Activated T-cell treated with anti-CD3 and anti-CD28 coated beads, Interleukin-2, amount 50 U/mL, for 24 hours (primary cell): ENCODE results near the gene SLC25A15.
"Not testable (repeated sequence)": the region's sequence is repeated elsewhere in the genome, so short reads cannot be mapped to it uniquely, and the experiment has no call there.

Experiments used
- DNase-seq: peaks from one replicate; pipeline ENCODE4 v3.0.0-alpha.2; 2020
- H3K27ac Mint-ChIP-seq: 2 replicates; pipeline ENCODE4 v1.8.0; 2020; ENCODE audit warnings: mild to moderate bottlenecking, mixed read lengths
- H3K27me3 Mint-ChIP-seq: 2 replicates; pipeline ENCODE4 v1.8.0; 2020; ENCODE audit warnings: mixed read lengths
- H3K36me3 Mint-ChIP-seq: 2 replicates; pipeline ENCODE4 v1.8.0; 2020; ENCODE audit warnings: low read depth, mixed read lengths
- H3K4me1 Mint-ChIP-seq: 2 replicates; pipeline ENCODE4 v1.8.0; 2020; ENCODE audit warnings: low read depth, mixed read lengths
- H3K4me3 Mint-ChIP-seq: 2 replicates; pipeline ENCODE4 v1.8.0; 2020; ENCODE audit warnings: mild to moderate bottlenecking, moderate library complexity, mixed read lengths
- H3K9me3 Mint-ChIP-seq: 2 replicates; pipeline ENCODE4 v1.8.0; 2020; ENCODE audit warnings: mixed read lengths

SLC25A15 gene

GRCh38 chr13:40776232-40776631, 13.2 kb upstream of the SLC25A15 start:
- Mint-ChIP-seq H3K9me3 (no peaks in the 10 kb centered on the region), H3K4me1 (peaks cover 50% of the 10 kb centered on the region), H3K27ac (peak overlapping the region; percentile 99), H3K27me3 (no peaks in the 10 kb centered on the region), H3K36me3 (peaks cover 1% of the 10 kb centered on the region), H3K4me3 (peak overlapping the region; percentile 74)
- DNase-seq, result no peak

DNA sequence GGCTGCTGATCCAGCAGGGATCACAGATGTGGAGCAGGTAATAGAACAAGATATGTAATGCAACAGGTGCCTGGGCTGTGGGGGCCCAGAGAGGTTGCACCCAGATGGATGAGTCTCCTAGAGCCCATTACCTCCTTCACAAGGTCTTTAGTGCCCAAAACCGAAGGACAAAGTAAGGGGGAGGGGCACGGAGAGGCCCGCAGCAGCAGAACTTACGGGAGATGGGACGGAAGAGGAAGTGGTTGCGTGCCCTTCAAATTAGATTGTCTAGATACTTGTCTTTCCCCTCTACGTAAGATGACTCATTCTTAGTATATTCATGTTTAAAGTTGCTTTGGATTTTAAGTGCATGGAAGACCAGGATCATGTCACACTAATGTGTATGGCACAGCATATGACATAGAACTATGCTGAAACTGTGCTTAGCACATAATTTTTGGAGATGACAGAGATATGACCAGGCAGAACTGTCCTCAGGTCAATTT, 12.7 kb upstream of the SLC25A15 start:
- Mint-ChIP-seq H3K4me1 (peaks cover 48% of the 10 kb centered on the region), H3K4me3 (peak overlapping the region; percentile 74), H3K27ac (peak overlapping the region; percentile 99), H3K9me3 (no peaks in the 10 kb centered on the region), H3K27me3 (no peaks in the 10 kb centered on the region), H3K36me3 (no peaks in the 10 kb centered on the region)
- peak; percentile 77 for DNase-seq

DNA sequence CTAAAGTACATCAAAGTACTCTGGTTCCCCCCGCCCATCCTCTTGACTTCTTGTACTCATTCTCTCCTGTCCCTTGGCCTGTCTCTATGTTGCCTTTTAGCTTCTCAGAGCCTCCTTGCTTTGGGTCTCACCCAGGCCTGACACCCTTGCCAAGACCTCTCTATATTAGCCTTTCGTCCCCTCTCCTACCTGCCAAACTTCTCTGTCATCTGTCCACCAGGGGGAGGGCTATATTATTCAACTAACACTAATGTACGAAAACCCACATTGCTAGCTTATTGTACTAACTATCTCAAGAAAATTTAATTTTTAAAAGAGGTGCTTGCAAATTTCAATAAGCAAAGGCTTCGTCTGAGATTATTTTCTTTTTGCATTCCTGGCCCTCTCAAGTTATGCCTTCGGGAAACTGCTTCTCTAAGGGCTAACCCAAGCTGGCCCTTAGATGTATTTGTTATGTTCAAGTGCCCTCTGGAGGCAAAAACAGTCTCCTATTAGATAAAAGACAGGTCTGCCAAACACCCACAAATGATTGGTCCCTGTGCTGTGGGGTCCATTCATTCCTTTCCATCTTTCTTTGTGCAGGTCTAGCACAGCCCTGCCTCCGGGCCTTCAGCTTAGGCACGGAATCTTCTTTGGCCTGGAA, 12.1 kb upstream of the SLC25A15 start:
- Mint-ChIP-seq H3K36me3 (no peaks in the 10 kb centered on the region), H3K4me1 (peaks cover 43% of the 10 kb centered on the region), H3K4me3 (peak overlapping the region; percentile 74), H3K27ac (peak overlapping the region; percentile 99), H3K9me3 (no peaks in the 10 kb centered on the region), H3K27me3 (no peaks in the 10 kb centered on the region)
- peak; percentile 67 for DNase-seq

- no peak for DNase-seq
- Mint-ChIP-seq H3K4me3 (peak overlapping the region; percentile 74), H3K27me3 (no peaks in the 10 kb centered on the region), H3K27ac (peak overlapping the region; percentile 99), H3K36me3 (no peaks in the 10 kb centered on the region), H3K4me1 (peaks cover 39% of the 10 kb centered on the region), H3K9me3 (no peaks in the 10 kb centered on the region)
These were observed 11.6 kb upstream of the SLC25A15 start for GRCh38 chr13:40777809-40778175.

GRCh38 chr13:40779049-40779448, 10.4 kb upstream of the SLC25A15 start:
- Mint-ChIP-seq H3K4me1 (peaks cover 39% of the 10 kb centered on the region), H3K27me3 (no peaks in the 10 kb centered on the region), H3K36me3 (no peaks in the 10 kb centered on the region), H3K27ac (peak overlapping the region; percentile 51), H3K4me3 (no peak overlapping the region), H3K9me3 (no peaks in the 10 kb centered on the region)
- no peak for DNase-seq

DNA sequence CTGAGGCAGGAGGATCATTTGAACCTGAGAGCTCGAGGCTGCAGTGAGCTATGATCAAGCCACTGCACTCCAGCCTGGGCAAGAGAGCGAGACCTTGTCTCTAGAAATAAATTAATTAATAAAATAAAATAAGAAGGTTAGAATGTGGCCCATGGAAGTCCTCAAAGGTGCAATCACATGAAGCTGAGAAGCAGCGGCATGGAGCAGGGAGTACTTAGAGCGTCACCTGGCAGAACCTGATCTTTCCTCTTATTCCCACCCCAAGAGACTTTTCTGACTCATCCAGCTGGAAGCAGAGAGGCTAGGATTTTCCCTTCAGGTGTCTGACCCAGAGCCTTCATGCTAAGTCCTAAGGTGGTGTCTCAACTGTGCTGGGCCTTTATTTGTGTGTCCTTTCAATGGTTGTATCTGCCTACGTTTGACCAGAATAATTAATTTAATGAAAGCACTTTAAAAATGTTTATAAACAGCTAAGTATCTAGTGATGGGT, 9.6 kb upstream of the SLC25A15 start:
- DNase-seq, result no peak
- Mint-ChIP-seq H3K4me1 (peaks cover 37% of the 10 kb centered on the region), H3K27ac (no peak overlapping the region), H3K27me3 (no peaks in the 10 kb centered on the region), H3K36me3 (no peaks in the 10 kb centered on the region), H3K9me3 (no peaks in the 10 kb centered on the region), H3K4me3 (no peak overlapping the region)

DNA sequence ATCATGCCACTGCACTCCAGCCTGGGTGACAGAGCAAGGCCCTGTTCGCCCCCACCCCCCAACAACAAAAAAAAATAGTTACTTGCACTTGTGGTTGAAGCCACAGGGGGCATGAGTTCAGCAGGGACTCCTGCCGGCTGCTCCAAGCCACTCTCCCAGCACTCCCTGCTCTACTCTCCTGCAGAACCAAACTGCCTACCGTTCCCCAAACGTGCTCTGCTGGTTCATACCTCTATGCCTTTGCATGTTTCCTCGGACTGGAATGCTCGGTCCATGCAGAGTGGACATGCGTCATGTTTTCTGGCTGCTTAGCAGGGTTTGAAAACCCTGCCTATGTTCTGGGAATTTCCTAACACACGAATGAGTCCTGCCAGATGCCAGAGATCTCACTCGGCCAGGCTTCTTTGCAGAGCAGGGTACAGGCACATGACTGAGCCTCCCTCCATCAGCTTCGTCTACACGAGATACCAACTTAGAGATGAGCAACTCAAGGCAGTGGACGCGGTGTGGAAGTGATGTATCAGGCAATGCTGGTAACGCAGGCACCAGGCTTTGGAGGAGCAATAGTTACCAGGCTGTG, 8.5 kb upstream of the SLC25A15 start:
- H3K27me3 Mint-ChIP-seq, result no peaks in the 10 kb centered on the region
- no peaks in the 10 kb centered on the region for H3K36me3 Mint-ChIP-seq
- peaks cover 29% of the 10 kb centered on the region for H3K4me1 Mint-ChIP-seq
- H3K27ac Mint-ChIP-seq, result no peak overlapping the region
- no peaks in the 10 kb centered on the region for H3K9me3 Mint-ChIP-seq
- H3K4me3 Mint-ChIP-seq, result no peak overlapping the region
- no peak for DNase-seq

GRCh38 chr13:40781717-40782116, 7.7 kb upstream of the SLC25A15 start:
- H3K4me1 Mint-ChIP-seq, result peaks cover 28% of the 10 kb centered on the region
- H3K27me3 Mint-ChIP-seq, result no peaks in the 10 kb centered on the region
- DNase-seq, result no peak
- H3K4me3 Mint-ChIP-seq, result no peak overlapping the region
- no peaks in the 10 kb centered on the region for H3K36me3 Mint-ChIP-seq
- H3K27ac Mint-ChIP-seq, result no peak overlapping the region
- no peaks in the 10 kb centered on the region for H3K9me3 Mint-ChIP-seq

- H3K27me3 Mint-ChIP-seq, DNase-seq, H3K9me3 Mint-ChIP-seq, H3K36me3 Mint-ChIP-seq, H3K27ac Mint-ChIP-seq, H3K4me3 Mint-ChIP-seq: not testable (repeated sequence)
- H3K4me1 Mint-ChIP-seq, result peaks cover 28% of the 10 kb centered on the region
These were observed 6.4 kb upstream of the SLC25A15 start for GRCh38 chr13:40782971-40783370.

GRCh38 chr13:40784540-40784939, 4.9 kb upstream of the SLC25A15 start:
- Mint-ChIP-seq H3K36me3 (peaks cover 3% of the 10 kb centered on the region), H3K4me3 (no peak overlapping the region), H3K9me3 (no peaks in the 10 kb centered on the region), H3K4me1 (peaks cover 25% of the 10 kb centered on the region), H3K27me3 (no peaks in the 10 kb centered on the region), H3K27ac (no peak overlapping the region)
- no peak for DNase-seq

- Mint-ChIP-seq H3K4me3 (peak overlapping the region; percentile 19), H3K4me1 (peaks cover 36% of the 10 kb centered on the region), H3K36me3 (peaks cover 8% of the 10 kb centered on the region), H3K9me3 (no peaks in the 10 kb centered on the region), H3K27me3 (no peaks in the 10 kb centered on the region), H3K27ac (peak overlapping the region; percentile 80)
- no peak for DNase-seq
These were observed 2.8 kb upstream of the SLC25A15 start for GRCh38 chr13:40786568-40786996.

DNA sequence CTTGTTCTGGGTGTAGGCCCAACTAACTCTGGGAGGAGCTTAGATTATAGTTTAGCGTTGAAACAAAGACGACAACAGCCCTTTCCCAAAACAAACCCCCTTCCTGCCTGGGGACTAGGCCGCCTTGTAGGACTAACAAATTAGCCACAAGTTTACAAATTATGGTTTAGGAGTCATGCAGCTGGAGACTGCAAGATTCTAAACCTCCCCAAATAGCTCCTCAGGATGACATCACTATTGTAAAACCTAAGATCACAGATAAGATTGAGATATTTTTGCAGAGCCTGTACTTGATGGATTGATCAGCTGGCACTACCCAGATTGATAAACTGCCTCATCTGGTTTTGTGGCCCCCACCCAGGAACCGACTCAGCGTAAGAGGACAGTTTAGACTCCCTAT, 2.3 kb upstream of the SLC25A15 start:
- peak overlapping the region; percentile 44 for H3K4me3 Mint-ChIP-seq
- H3K36me3 Mint-ChIP-seq, result peaks cover 12% of the 10 kb centered on the region
- DNase-seq, result no peak
- H3K9me3 Mint-ChIP-seq, result no peaks in the 10 kb centered on the region
- no peaks in the 10 kb centered on the region for H3K27me3 Mint-ChIP-seq
- H3K27ac Mint-ChIP-seq, result peak overlapping the region; percentile 80
- H3K4me1 Mint-ChIP-seq, result peaks cover 41% of the 10 kb centered on the region

- Mint-ChIP-seq H3K27ac (peak overlapping the region; percentile 91), H3K4me3 (peak overlapping the region; percentile 82), H3K36me3 (peaks cover 28% of the 10 kb centered on the region), H3K4me1 (peaks cover 51% of the 10 kb centered on the region)
- not testable (repeated sequence) for H3K27me3 Mint-ChIP-seq, DNase-seq, H3K9me3 Mint-ChIP-seq
These were observed 704 bp upstream of the SLC25A15 start for GRCh38 chr13:40788540-40789274.

DNA sequence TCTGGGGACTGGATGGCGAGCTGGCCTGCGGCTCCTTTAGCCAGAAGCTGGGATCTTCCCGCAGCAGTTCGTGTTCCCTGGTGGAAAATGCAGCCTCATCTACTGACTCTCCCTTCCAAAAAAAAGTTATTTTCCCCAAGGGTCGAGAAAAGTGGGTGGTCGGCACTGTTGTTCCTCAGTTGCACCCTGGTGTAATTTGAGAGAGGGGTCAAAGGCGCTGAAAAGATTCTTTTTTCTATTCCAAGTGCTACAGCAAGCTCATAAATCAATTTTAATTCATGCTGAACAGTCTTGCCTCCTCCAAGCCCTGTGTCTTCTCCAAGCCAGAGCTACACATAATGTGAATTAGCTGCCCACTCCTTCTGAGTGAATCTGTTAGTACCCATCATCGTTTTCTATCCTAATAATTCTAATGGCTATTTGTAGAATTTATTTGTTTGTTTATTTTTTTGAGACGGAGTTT, 774 bp downstream of the SLC25A15 start:
- Mint-ChIP-seq H3K27ac (peak overlapping the region; percentile 82), H3K4me1 (peaks cover 57% of the 10 kb centered on the region), H3K4me3 (peak overlapping the region; percentile 82), H3K36me3 (peaks cover 42% of the 10 kb centered on the region), H3K9me3 (no peaks in the 10 kb centered on the region), H3K27me3 (no peaks in the 10 kb centered on the region)
- DNase-seq, result no peak
